Measurements from ENCODE around the gene PCAT6. TPM values are rescaled to one million over a fixed set of nuclear protein-coding genes. Genes with fewer than 3 reads are reported as not detected.

PCAT6 gene
- total RNA-seq, 1 donor from 2014 or later, result 0.51 TPM

DNA sequence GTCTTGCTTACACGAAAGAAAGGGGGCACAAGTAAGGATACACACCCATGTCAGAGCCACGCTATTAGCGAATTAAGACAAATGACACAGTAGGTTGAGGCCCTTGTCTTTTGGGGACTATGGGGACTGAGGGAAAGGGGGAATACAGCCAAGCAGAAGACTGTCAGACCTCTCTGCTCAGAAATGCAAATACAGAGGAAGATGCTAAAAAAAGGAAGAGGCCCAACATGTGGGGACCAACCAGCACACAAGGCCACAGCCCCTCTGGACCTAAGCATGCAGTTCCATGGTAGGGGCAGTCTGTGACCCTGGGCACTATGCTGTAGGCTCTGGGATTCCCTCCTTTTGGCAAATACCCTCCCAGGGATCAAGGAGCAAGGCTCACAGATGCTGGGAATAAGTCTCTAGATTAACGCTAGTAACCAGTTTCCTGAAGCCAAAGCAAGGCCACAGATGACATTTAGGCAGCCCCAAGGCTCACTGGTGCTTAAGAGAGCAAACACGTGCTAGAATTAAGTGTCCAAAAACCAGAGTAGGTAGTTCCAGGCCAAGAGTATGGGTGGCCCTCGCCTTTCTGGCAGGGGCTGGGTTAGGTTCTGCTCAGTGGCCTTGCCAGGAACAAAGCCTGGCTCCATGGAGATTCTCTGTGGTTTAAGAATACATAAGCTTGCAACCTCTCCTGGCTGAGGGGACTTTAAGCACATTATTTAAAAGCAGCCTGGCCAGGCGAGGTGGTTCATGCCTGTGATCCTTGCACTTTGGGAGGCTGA, 40.0 kb downstream of the PCAT6 start:
- no peak for DNase-seq

DNA sequence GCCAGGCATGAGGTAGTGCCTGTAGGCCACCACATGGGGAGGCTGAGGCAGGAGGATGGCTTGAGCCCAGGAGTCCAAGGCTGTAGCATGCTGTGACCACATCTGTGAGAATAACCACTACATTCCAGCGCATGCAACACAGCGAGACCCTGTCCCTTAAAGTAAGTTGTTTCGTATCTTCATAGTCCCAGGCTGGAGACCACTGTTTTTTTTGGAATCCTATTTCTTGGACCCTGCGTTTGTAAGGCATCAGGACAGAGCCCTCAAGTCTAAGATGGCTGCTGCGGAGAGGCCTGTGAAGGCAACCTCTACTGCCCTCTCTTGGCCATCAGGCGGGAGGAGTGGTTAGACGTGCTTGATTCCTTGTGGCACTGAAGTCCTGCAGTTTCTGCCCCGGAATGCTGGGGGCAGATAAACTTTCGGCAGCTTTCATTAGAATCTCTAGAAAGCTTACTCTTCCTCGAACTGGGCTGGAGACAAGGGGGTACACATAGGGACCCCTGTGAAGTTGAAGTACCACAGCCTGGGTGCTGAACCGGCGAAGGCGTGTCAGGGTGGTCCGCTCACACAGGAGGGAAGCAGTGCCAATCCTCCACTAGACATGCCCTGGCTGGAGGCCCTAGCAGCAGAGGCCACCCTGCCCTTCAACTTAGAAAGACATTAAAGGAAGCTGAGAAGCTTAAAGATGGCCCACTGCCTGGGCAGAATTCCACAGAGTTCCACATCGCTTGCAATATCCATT, 41.6 kb downstream of the PCAT6 start:
- peak; percentile 85 for DNase-seq

DNA sequence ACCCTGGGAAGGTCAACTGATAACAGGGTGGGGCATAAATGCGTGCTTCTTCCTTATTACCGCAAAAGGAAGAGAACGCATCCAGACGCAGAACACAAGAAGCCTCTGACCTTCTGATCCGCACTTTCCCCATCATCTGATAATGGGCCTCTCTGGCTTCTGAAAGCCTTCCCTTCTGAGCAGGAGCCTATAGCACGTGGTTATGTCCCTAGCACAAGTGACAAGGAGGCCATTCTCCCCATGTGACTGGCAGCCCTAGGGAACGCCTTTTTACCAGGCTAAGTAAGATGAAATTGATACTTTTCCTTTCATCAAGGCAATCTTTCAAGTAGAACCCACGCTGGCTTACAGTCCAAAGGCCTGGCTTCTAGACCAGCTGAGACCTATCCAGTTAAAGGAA, 44.0 kb downstream of the PCAT6 start:
- no peak for DNase-seq

DNA sequence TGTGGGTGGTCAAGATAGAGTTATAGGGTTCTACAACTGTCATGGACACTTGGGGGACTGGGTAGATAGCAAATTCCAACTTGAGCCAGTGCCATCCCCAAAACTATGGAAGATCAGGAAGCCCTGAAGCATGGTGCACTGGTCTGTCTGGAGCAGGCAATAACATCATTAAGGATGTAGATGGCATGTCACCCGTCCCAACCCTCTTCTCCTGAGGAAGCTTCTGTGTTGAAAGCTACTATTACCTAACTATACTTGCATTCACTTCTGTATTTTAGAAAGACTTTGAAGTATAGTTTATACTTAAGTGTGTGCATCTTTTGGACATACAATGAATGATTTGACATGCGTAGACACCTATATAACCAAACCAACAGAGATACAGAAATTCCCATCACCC, 45.3 kb downstream of the PCAT6 start:
- no peak for DNase-seq

DNA sequence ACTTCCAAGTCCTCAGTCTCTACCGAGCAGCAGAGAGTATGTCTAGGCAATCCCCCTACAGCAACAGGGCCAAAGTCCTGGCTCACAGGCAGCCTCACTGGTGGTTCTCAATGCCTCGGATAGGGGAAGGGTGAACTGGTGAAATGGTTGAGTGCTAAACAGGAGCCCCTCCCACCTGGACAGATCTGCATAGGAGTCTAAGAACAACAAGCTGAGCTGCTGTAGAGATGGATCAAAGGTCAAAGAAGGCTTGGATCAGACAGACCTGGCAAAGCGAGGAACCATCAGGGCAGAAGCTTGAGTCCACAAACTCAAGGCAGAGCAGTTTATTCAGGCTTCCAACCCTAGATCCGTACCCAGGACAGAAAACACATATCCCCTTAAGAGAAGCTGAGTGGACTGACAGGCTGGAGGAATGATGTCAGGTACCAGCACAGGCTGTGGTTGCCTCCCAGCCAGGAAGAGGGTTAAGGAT, 46.4 kb downstream of the PCAT6 start:
- no peak for DNase-seq

DNA sequence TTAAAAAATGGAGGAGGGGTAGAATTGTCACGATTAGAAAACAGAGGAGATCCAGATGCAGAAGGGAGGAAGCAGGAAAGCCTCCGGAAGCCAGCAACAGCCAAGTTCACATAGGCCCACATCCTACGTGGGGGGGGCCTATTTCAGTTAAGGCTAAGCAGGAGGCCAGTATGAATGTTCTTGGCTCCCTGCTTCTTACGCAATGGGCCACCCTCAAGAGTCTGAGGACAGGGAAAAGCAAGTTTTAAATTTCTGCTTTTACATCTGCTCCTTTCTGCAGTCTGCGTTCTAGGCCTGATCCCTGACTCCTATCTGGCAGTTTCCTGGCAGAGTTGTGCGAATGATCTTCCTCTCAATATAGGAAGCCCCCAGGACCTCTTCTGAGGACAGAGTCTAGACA, 47.6 kb downstream of the PCAT6 start:
- DNase-seq, result peak; percentile 37

DNA sequence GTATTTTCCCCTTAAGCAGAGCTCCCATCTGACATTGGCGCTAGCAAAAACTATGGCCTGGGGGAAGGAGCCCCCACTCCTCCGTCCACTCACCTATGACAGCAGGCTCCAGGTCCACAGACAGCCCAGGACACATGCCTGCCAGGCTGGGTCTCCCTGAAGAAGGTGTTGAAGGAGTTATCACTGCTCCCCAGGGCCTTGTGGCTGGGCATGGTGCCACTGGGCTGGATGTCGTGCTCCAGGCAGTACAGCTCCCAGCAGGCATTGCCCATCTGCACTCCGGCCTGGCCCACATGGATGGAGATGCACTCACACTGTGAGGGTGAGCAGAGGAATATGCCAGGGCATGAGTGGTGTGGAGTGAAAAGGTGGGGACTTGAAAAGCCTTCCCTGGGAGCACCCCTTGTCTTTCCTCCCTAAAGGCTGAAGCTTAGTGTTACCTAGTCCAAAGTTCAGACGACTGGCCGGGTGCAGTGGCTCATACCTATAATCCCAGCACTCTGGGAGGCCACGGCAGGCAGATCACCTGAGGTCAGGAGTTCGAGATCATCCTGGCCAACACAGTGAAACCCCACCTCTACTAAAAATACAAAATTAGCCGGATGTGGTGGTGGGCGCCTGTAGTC, 48.1 kb downstream of the PCAT6 start:
- no peak for DNase-seq

DNA sequence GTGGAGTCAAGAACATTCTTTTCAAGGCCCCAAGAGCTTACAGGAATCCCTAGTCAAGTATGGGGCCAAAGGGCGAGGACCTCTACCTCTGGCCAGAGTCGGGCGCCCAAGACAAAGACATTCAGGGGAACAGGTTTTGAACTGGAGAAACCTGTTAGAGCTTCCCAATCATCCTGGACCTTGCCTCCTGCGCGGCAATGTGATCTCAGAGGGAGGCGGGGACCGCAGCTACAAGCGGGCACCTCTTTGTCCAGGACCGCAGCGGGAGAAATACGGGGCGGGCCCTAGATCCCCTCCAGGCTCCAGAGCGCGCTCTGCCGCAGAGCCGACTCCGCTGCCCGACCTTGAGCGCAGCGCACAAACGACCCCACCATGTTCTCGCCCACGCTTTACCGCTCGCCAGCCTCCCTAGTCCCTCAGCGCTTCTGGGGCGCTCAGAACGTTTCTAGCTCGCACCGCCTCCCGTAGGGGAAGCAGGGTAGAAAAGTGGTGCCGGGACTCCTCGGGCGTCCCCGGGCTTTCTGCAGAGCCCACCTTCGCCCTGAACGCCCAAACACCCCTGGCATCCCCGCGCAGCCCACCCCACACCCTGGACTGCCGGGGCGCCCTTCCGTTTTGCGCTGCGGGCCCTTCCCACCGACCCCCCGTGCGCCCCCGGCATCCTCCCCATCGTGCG, 50.1 kb downstream of the PCAT6 start:
- peak; percentile 49 for DNase-seq

Other genes starting within 250 kb of the PCAT6 start
- gene SYT2, start 100.5 kb upstream of the PCAT6 start, total RNA-seq, result under 0.01 TPM in 1 of 2 replicates, not detected in the other
- gene KDM5B, start 2.5 kb upstream of the PCAT6 start, total RNA-seq, result 76.3 and 89.0 TPM in 2 replicates
- 6.8 and 9.4 TPM in 2 replicates for gene RABIF, start 78.2 kb downstream of the PCAT6 start, total RNA-seq
- 26.7 and 28.6 TPM in 2 replicates for gene KLHL12, start 116.3 kb downstream of the PCAT6 start, total RNA-seq
- 134 and 137 TPM in 2 replicates for gene ADIPOR1, start 147.4 kb downstream of the PCAT6 start, total RNA-seq
- 36.1 and 40.0 TPM in 2 replicates for gene CYB5R1, start 156.3 kb downstream of the PCAT6 start, total RNA-seq
- gene TMEM183A, start 196.4 kb downstream of the PCAT6 start, total RNA-seq, result 95.8 and 124 TPM in 2 replicates
- gene PPFIA4, start 215.5 kb downstream of the PCAT6 start, total RNA-seq, result 0.14 and 0.17 TPM in 2 replicates